ENCODE measurements around the gene LAGE3.
A peak's percentile ranks its signal among the peaks of the same experiment; 100 is the strongest.

- TF ChIP-seq SETDB1 (IDR thresholded peaks at IDR 0.05; ENCODE audit: insufficient read length, low read length) = no peak
- no peak for TF ChIP-seq ZNF391 (tag by site-specific recombination; IDR thresholded peaks at IDR 0.05; ENCODE audit: borderline replicate concordance, low read depth)
- no peak for TF ChIP-seq REST (tag by site-specific recombination; IDR thresholded peaks at IDR 0.05)
- TF ChIP-seq YY1 (tag by site-specific recombination; IDR thresholded peaks at IDR 0.05) = no peak
- no peak for TF ChIP-seq ZFP41 (tag by site-specific recombination; IDR thresholded peaks at IDR 0.05; ENCODE audit: borderline replicate concordance)
- no peak for TF ChIP-seq ZNF785 (tag by site-specific recombination; IDR thresholded peaks at IDR 0.05)
- TF ChIP-seq ZNF423 (tag by site-specific recombination; IDR thresholded peaks at IDR 0.05) = no peak
- TF ChIP-seq ATF2 (tag by site-specific recombination; IDR thresholded peaks at IDR 0.05; ENCODE audit: low read depth) = no peak
- TF ChIP-seq PBX3 (CRISPR knock-in tag; IDR thresholded peaks at IDR 0.05) = 0 out of 2 replicates have a peak, but pooled peaks have one; percentile 33
- TF ChIP-seq CTCF (tag by site-specific recombination; IDR thresholded peaks at IDR 0.05) = no peak
- TF ChIP-seq SCRT2 (tag by site-specific recombination; IDR thresholded peaks at IDR 0.05) = no peak
- no peak for TF ChIP-seq ZNF433 (tag by site-specific recombination; IDR thresholded peaks at IDR 0.05; ENCODE audit: low read depth)
- TF ChIP-seq ZSCAN18 (tag by site-specific recombination; IDR thresholded peaks at IDR 0.05) = no peak
Observed at GRCh38 chrX:154445776-154446175, 33.3 kb downstream of the LAGE3 start.

Data from HEK293 (cell line).